ENCODE results near the gene KIFBP. TPM values are rescaled to one million over a fixed set of nuclear protein-coding genes. Genes with fewer than 3 reads are reported as not detected.
A peak's percentile ranks its signal among the peaks of the same experiment; 100 is the strongest.

The KIFBP gene
- total RNA-seq, 1 experiment from 2014 or later = 44.7 TPM

GRCh38 chr10:69052736-69053135 is 64.1 kb downstream of the KIFBP start:
- Histone ChIP-seq H2AFZ (ENCODE audit: low read length) (no peak overlapping the region), H3K4me2 (ENCODE audit: insufficient read depth, insufficient read length, low read length) (no peak overlapping the region), H3K27ac (ENCODE audit: insufficient read length, low read depth, low read length) (no peak overlapping the region), H2BK120ac (ENCODE audit: low read depth, low read length, poor library complexity, severe bottlenecking) (no peak overlapping the region), H3K79me2 (ENCODE audit: insufficient read depth, low read length) (no peaks in the 10 kb centered on the region), H2BK15ac (ENCODE audit: low read depth, low read length) (no peak overlapping the region), H3K9ac (ENCODE audit: extremely low read depth, insufficient read length, low read length) (no peak overlapping the region), H4K8ac (replicated peaks; ENCODE audit: insufficient read length, low read depth, low read length) (no peak overlapping the region), H4K5ac (ENCODE audit: insufficient read length, low read depth, low read length) (no peak overlapping the region), H3K79me1 (ENCODE audit: insufficient read depth, low read depth, low read length, poor library complexity, severe bottlenecking) (no peaks in the 10 kb centered on the region), H3K4me1 (ENCODE audit: insufficient read depth, low read length) (no peaks in the 10 kb centered on the region), H4K91ac (ENCODE audit: insufficient read length, low read depth, low read length) (no peak overlapping the region), H2BK5ac (ENCODE audit: insufficient read length, low read length) (no peak overlapping the region), H3K18ac (ENCODE audit: insufficient read length, low read depth, low read length) (no peak overlapping the region), H3T11ph (ENCODE audit: low read length) (no peak overlapping the region), H3K23me2 (ENCODE audit: insufficient read length, low read depth, low read length, poor library complexity, severe bottlenecking) (no peaks in the 10 kb centered on the region), H2BK20ac (ENCODE audit: low read depth, low read length, poor library complexity, severe bottlenecking) (no peak overlapping the region), H3K23ac (ENCODE audit: insufficient read length, low read depth, low read length) (no peak overlapping the region), H3K27me3 (ENCODE audit: insufficient read depth, low read length) (no peaks in the 10 kb centered on the region), H2AK5ac (ENCODE audit: insufficient read length, low read length) (no peak overlapping the region), H2BK12ac (ENCODE audit: insufficient read length, low read depth, low read length) (no peak overlapping the region), H4K20me1 (ENCODE audit: control insufficient read depth, insufficient read depth, insufficient read length) (no peaks in the 10 kb centered on the region), H3K56ac (ENCODE audit: insufficient read length, low read depth, low read length) (no peak overlapping the region), H3K9me3 (ENCODE audit: control insufficient read depth, low read depth, low read length) (no peaks in the 10 kb centered on the region), H3K4ac (ENCODE audit: low read depth, low read length) (no peak overlapping the region), H3K14ac (ENCODE audit: insufficient read depth, low read length) (no peak overlapping the region)
- Mint-ChIP-seq H3K9me3 (no peaks in the 10 kb centered on the region; a peak in 1 of 5 replicates), H3K27me3 (ENCODE audit: low read depth) (peaks cover 3% of the 10 kb centered on the region), H3K36me3 (ENCODE audit: insufficient read depth in 1 of 3, low read depth in 3 of 3) (no peaks in the 10 kb centered on the region; a peak in 1 of 7 replicates), H3K4me3 (no peak overlapping the region), H3K27ac (peak overlapping the region in 2 of 3 experiments; percentile 5 to 74; a peak in 3 of 7 replicates), H3K4me1 (peaks cover 27 to 37% of the 10 kb centered on the region in 2 experiments)
- no peak for DNase-seq
- no CpG with 5 or more reads among the region's 6 CpGs for WGBS (ENCODE audit: extremely low coverage, insufficient read length, low lambda C conversion rate)
- TF ChIP-seq CTCF (conservative IDR thresholded peaks at IDR 0.05) = no peak
